Heart left ventricle (tissue), 13 donors: ENCODE measurements around the gene SAC3D1.

Source experiments
- POLR2A ChIP-seq, 2 donors: fragments of 450-650 bp; IDR thresholded peaks; one replicate each; pipeline ENCODE4 v1.6.1; 2017; ENCODE audit warnings: antibody characterized with exemption in 2 of 2, mild to moderate bottlenecking in 2 of 2, moderate library complexity in 2 of 2
- TF ChIP-seq, protein P1 (sequence below), 12 donors: fragments of 200-600 bp; sonication (generic) in 4 of 12; IDR thresholded peaks; one replicate each; pipeline versions ENCODE4 v1.5.0 to v1.8.0; 2018 to 2022; ENCODE audit warnings: antibody characterized with exemption in 12 of 12, mild to moderate bottlenecking in 5 of 12
- donor health status: ischemic (EF 13 %, LVEDD 7.1; RV severe dilation, severe dysfunction).
- donor health status: DM: no; HTN: yes; CAD: no.
- donor health status: DM: no; HTN: no; CAD: no.
- donor health status: ischemic (EF 25% LVEDD 6.9; RV normal size, moderate dysfunction).
- donor health status: ischemic (EF 25% LVEDD 5.7; RV mildly dilated, moderate dysfunction).
- donor health status: ischemic (EF 35%, LVEDD 5.7; RV mildly dilated, moderate dysfunction).
- donor health status: nonischemic (EF 11% LVEDD 7.7; RV severe dilation, severe dysfunction).
- donor health status: DM: yes; HTN: yes; CAD: no.
- donor health status: PGD.
- donor health status: ischemic (EF 29% LVEDD 5.4; RV normal size, mild dysfunction).
- donor health status: nonischemic (EF 23%, LVEDD 6.1; RV moderate dilation, normal function).

DNA sequence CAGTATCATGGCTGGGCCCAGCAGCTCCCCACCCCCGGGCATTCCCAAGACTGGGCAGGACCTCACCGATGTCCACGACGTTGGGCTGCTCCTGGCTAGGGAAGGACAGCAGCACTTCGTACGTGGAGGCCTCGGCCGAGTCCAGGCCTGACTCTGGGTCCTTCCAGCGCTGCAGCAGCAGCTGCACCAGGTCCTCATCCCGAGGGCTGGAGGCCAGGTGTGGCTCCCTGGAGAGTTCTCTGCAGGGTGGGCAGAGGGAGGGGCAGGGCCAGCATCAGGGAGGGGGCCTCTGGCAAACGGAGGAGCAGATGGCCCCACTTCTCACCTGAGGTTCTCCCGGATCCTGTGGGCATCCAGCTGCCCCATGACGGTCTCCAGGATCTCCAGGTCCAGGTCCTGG, 17.0 kb downstream of the SAC3D1 start:
- no peak for TF ChIP-seq POLR2A (IDR thresholded peaks at IDR 0.05)
- TF ChIP-seq, protein P1, sequence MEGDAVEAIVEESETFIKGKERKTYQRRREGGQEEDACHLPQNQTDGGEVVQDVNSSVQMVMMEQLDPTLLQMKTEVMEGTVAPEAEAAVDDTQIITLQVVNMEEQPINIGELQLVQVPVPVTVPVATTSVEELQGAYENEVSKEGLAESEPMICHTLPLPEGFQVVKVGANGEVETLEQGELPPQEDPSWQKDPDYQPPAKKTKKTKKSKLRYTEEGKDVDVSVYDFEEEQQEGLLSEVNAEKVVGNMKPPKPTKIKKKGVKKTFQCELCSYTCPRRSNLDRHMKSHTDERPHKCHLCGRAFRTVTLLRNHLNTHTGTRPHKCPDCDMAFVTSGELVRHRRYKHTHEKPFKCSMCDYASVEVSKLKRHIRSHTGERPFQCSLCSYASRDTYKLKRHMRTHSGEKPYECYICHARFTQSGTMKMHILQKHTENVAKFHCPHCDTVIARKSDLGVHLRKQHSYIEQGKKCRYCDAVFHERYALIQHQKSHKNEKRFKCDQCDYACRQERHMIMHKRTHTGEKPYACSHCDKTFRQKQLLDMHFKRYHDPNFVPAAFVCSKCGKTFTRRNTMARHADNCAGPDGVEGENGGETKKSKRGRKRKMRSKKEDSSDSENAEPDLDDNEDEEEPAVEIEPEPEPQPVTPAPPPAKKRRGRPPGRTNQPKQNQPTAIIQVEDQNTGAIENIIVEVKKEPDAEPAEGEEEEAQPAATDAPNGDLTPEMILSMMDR (IDR thresholded peaks at IDR 0.05) = no peak
